ENCODE results near the gene RCHY1. TPM values are rescaled to one million over a fixed set of nuclear protein-coding genes. Genes with fewer than 3 reads are reported as not detected.

The RCHY1 gene
- total and polyA plus RNA-seq, 8 donors: 28.3 to 44.5 (median 40.0) TPM

DNA sequence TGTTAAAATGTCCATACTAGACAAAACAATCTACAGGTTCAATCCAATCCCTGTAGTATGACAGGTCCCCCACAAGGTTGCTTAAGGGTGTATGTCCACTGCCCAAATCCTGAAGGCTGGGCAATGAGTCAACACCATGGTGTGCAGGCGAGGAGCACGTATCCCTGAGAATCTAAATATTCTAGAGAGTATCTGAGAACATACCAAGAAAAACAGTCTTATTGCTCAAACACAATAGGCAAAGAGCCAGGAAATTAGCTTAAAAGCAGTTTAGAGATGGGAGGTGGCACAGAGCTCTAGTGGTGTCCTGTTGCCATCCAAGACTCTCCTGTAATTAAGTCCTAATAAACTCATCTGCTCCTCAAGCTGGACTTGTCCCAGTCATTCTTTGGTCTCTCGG lies 37.0 kb downstream of the RCHY1 start:
- DNase-seq (no peak), ATAC-seq (no peak)
- Histone ChIP-seq H3K4me1 (no peaks in the 10 kb centered on the region), H3K4me3 (no peak overlapping the region), H3K27me3 (no peaks in the 10 kb centered on the region), H3K27ac (no peak overlapping the region), H3K36me3 (peaks cover 0 to 48% of the 10 kb centered on the region in 2 donors), H3K9me3 (no peaks in the 10 kb centered on the region)
- TF ChIP-seq CTCF (IDR thresholded peaks at IDR 0.05): no peak
- intact Hi-C loops (cut with DNase I): no loop called here

GRCh38 chr4:75470738-75471137 lies 43.5 kb downstream of the RCHY1 start:
- Histone ChIP-seq H3K9me3 (no peaks in the 10 kb centered on the region), H3K27ac (no peak overlapping the region), H3K36me3 (no peaks in the 10 kb centered on the region), H3K27me3 (no peaks in the 10 kb centered on the region), H3K4me3 (no peak overlapping the region), H3K4me1 (no peaks in the 10 kb centered on the region)
- intact Hi-C loops (cut with DNase I): no loop called here
- TF ChIP-seq CTCF (IDR thresholded peaks at IDR 0.05): no peak
- ATAC-seq (no peak), DNase-seq (no peak)

DNA sequence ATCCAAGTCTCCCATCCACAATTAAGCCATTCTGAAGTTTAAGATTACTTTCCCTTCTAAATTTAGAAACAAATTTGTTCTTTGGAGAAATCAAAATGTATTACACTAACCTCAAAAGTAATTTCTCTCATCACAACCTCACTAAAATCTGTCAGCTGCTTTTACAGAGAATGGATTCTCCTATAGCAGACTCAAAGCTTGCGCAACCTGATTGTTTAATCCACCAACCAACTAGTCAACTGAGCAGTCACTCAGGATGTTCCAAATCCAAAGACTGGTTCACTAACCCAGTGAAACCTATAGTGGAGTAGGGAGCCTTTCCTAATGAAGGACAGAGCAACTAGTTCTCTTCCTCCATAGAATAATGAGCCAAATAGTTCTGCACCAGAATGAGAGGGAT lies 44.3 kb downstream of the RCHY1 start:
- Histone ChIP-seq H3K27ac (no peak overlapping the region), H3K36me3 (no peaks in the 10 kb centered on the region), H3K4me1 (no peaks in the 10 kb centered on the region), H3K4me3 (no peak overlapping the region), H3K9me3 (no peaks in the 10 kb centered on the region), H3K27me3 (no peaks in the 10 kb centered on the region)
- no peak for TF ChIP-seq CTCF (IDR thresholded peaks at IDR 0.05)
- no peak for ATAC-seq
- intact Hi-C loops (cut with DNase I): no loop called here
- DNase-seq: no peak

DNA sequence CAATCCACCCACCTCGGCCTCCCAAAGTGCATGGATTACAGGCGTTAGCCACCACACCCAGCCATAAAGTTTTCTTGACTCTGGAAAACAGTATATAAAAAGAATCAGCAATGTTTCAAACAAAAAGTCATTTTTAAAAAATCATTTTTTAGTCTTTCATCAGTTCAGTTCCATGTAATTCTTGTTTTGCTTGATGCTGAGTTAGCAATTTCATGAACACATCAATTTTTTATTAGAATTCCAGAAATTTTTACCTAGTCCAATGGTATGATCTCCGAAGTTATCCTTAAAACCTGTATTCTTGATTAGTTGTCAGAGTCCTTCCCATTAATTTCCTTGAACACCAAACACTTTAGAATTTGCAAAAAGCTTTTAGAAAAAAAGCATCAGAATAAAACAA lies 56.8 kb downstream of the RCHY1 start:
- intact Hi-C loops (cut with DNase I): no loop called here
- H3K36me3 ChIP-seq: no peaks in the 10 kb centered on the region
- H3K9me3 ChIP-seq: no peaks in the 10 kb centered on the region
- TF ChIP-seq CTCF (IDR thresholded peaks at IDR 0.05): no peak
- no peak overlapping the region for H3K27ac ChIP-seq
- H3K4me3 ChIP-seq: no peak overlapping the region
- ATAC-seq (no peak), DNase-seq (no peak)
- no peaks in the 10 kb centered on the region for H3K4me1 ChIP-seq
- H3K27me3 ChIP-seq: no peaks in the 10 kb centered on the region

GRCh38 chr4:75434105-75434504 lies 80.1 kb downstream of the RCHY1 start:
- H3K27me3 ChIP-seq: no peaks in the 10 kb centered on the region
- no peak overlapping the region for H3K27ac ChIP-seq
- H3K4me1 ChIP-seq: no peaks in the 10 kb centered on the region
- H3K9me3 ChIP-seq: peaks cover 0 to 2% of the 10 kb centered on the region in 2 donors
- H3K36me3 ChIP-seq: no peaks in the 10 kb centered on the region
- intact Hi-C loops (cut with DNase I): no loop called here
- TF ChIP-seq CTCF (IDR thresholded peaks at IDR 0.05): no peak
- DNase-seq: no peak
- ATAC-seq: no peak
- no peak overlapping the region for H3K4me3 ChIP-seq
